GM23338 (cell line): Measurements from ENCODE around the gene SNRNP25. TPM values are rescaled to one million over a fixed set of nuclear protein-coding genes. Genes with fewer than 3 reads are reported as not detected.
A peak's percentile ranks its signal among the peaks of the same experiment; 100 is the strongest.
"Not testable (repeated sequence)": the region's sequence is repeated elsewhere in the genome, so short reads cannot be mapped to it uniquely, and the experiment has no call there.

Source experiments
- ATAC-seq: fragments of 200-7000 bp; cut with Tn5 transposase; 3 replicates; pipeline ENCODE4 v1.9.1; 2020
- DNase-seq: peaks from one replicate; pipeline ENCODE4 v3.0.0-alpha.2; 2015; ENCODE audit warnings: low spot score
- H2AFZ ChIP-seq: fragments of 200-600 bp; sonication (generic); 2 replicates; pipeline ENCODE4 v1.8.0; 2016; ENCODE audit warnings: antibody characterized with exemption, mild to moderate bottlenecking, moderate library complexity
- H3F3A ChIP-seq: fragments of 200-600 bp; sonication (generic); replicated peaks from 2 replicates; pipeline ENCODE4 v1.8.0; 2017; ENCODE audit warnings: antibody characterized with exemption, mixed run types, low read depth
- H3K27ac ChIP-seq: fragments of 200-600 bp; sonication (generic); 2 replicates; pipeline ENCODE4 v1.6.1; 2016; ENCODE audit warnings: low read depth
- H3K27me3 ChIP-seq: fragments of 200-600 bp; sonication (generic); 2 replicates; pipeline ENCODE4 v1.8.0; 2016; ENCODE audit warnings: mild to moderate bottlenecking, mixed run types, moderate library complexity; ENCODE audit not compliant: insufficient read depth
- H3K36me3 ChIP-seq: fragments of 200-600 bp; sonication (generic); 2 replicates; pipeline ENCODE4 v1.8.0; 2016; ENCODE audit warnings: mild to moderate bottlenecking; ENCODE audit not compliant: insufficient read depth
- H3K4me1 ChIP-seq: fragments of 200-600 bp; sonication (generic); 2 replicates; pipeline ENCODE4 v1.8.0; 2016; ENCODE audit warnings: mild to moderate bottlenecking, moderate library complexity; ENCODE audit not compliant: insufficient read depth
- H3K4me2 ChIP-seq: fragments of 200-600 bp; sonication (generic); 2 replicates; pipeline ENCODE4 v1.7.1; 2017; ENCODE audit warnings: mixed run types
- H3K4me3 ChIP-seq: fragments of 200-600 bp; sonication (generic); 2 replicates; pipeline ENCODE4 v1.6.1; 2016; ENCODE audit warnings: mixed run types
- H3K79me2 ChIP-seq: fragments of 200-600 bp; sonication (generic); replicated peaks from 2 replicates; pipeline ENCODE4 v1.8.0; 2017; ENCODE audit warnings: mild to moderate bottlenecking; ENCODE audit not compliant: insufficient read depth
- H3K9me2 ChIP-seq: fragments of 200-600 bp; sonication (generic); 2 replicates; pipeline ENCODE4 v1.8.0; 2017; ENCODE audit not compliant: insufficient read depth
- H4K20me1 ChIP-seq: fragments of 200-600 bp; sonication (generic); replicated peaks from 2 replicates; pipeline ENCODE4 v1.8.0; 2017; ENCODE audit warnings: mild to moderate bottlenecking; ENCODE audit not compliant: insufficient read depth
- H3K27ac Mint-ChIP-seq: 2 replicates; pipeline ENCODE4 v1.8.0; 2020; ENCODE audit warnings: inconsistent platforms, mild to moderate bottlenecking, moderate library complexity, mixed read lengths
- H3K27me3 Mint-ChIP-seq: 3 replicates; pipeline ENCODE4 v1.8.0; 2022; ENCODE audit warnings: low read depth, mild to moderate bottlenecking, moderate library complexity, mixed read lengths, inconsistent platforms; ENCODE audit not compliant: insufficient read depth, poor library complexity
- H3K36me3 Mint-ChIP-seq: 3 replicates; pipeline ENCODE4 v1.8.0; 2021; ENCODE audit warnings: low read depth, mild to moderate bottlenecking, inconsistent platforms, moderate library complexity, mixed read lengths
- H3K4me1 Mint-ChIP-seq: 3 replicates; pipeline ENCODE4 v1.8.0; 2020; ENCODE audit warnings: mild to moderate bottlenecking, inconsistent platforms, mixed read lengths
- H3K4me3 Mint-ChIP-seq: 3 replicates; pipeline ENCODE4 v1.8.0; 2021; ENCODE audit warnings: moderate library complexity, mild to moderate bottlenecking, inconsistent platforms, mixed read lengths
- H3K9me3 Mint-ChIP-seq: 3 replicates; pipeline ENCODE4 v1.8.0; 2020; ENCODE audit warnings: moderate library complexity, mild to moderate bottlenecking, inconsistent platforms, mixed read lengths
- CTCF ChIP-seq, 2 experiments: fragments of 200-600 bp in 1 of 2; sonication (generic) in 1 of 2; conservative IDR thresholded peaks; 2 replicates each; pipeline versions ENCODE4 v1.5.1 to v1.6.1; 2016 to 2017; ENCODE audit warnings: antibody characterized with exemption in 2 of 2, low read depth in 2 of 2, mild to moderate bottlenecking in 2 of 2, moderate library complexity in 1 of 2
- polyA plus RNA-seq: library from polyadenylated mRNA; unstranded; fragments of >200 nt; fragmentation: Nextera tagmentation; extraction: Ambion mirVana; gene quantifications from 2 replicates; pipeline ENCODE4 v1.2.1, GENCODE V29; 2016
- total RNA-seq: library from RNA; depleted of rRNA; stranded (reverse); fragments of >200 nt; shearing (Covaris generic); gene quantifications from 2 replicates; pipeline ENCODE4 v1.2.3, GENCODE V29; 2014

The SNRNP25 gene
- total and polyA plus RNA-seq, 2 experiments from 2014 or later: 34.4 to 79.5 TPM

- not testable (repeated sequence) for H3K4me3 Mint-ChIP-seq
These were observed 36.4 kb upstream of the SNRNP25 start for GRCh38 chr16:17062-17765.

GRCh38 chr16:20886-21285, 32.7 kb upstream of the SNRNP25 start:
- not testable (repeated sequence) for H3K9me2 ChIP-seq, DNase-seq, H3K4me2 ChIP-seq, H3K79me2 ChIP-seq, H3K4me1 ChIP-seq, H3F3A ChIP-seq, H3K36me3 Mint-ChIP-seq, H3K27me3 Mint-ChIP-seq, H3K27ac ChIP-seq, H3K4me1 Mint-ChIP-seq, H3K4me3 ChIP-seq, H2AFZ ChIP-seq, H3K36me3 ChIP-seq, H3K27me3 ChIP-seq, ATAC-seq, H4K20me1 ChIP-seq, H3K4me3 Mint-ChIP-seq, H3K27ac Mint-ChIP-seq
- peaks cover 17% of the 10 kb centered on the region for H3K9me3 Mint-ChIP-seq

More at GRCh38 chr16:17062-17765, 36.4 kb upstream of the SNRNP25 start:
- H3K9me2 ChIP-seq, H3K4me1 Mint-ChIP-seq, H3K27ac Mint-ChIP-seq, H3K27ac ChIP-seq, H3K36me3 Mint-ChIP-seq, H3K4me3 ChIP-seq, H2AFZ ChIP-seq, H3K27me3 ChIP-seq, H4K20me1 ChIP-seq, H3K4me1 ChIP-seq, H3K4me2 ChIP-seq, H3K27me3 Mint-ChIP-seq, H3K79me2 ChIP-seq, H3F3A ChIP-seq, ATAC-seq, H3K36me3 ChIP-seq: not testable (repeated sequence)
- TF ChIP-seq CTCF (conservative IDR thresholded peaks at IDR 0.05; ENCODE audit: low read depth in 2 of 2): peak in 1 of 2 experiments; percentile 31; a peak in 1 of 4 replicates
- H3K9me3 Mint-ChIP-seq: peaks cover 17% of the 10 kb centered on the region
- DNase-seq: peak; percentile 1

- not testable (repeated sequence) for H3K79me2 ChIP-seq, H3K4me3 ChIP-seq, H3K36me3 Mint-ChIP-seq, H3K9me2 ChIP-seq, H3K4me1 Mint-ChIP-seq, H3K27ac ChIP-seq, H2AFZ ChIP-seq, DNase-seq, H3K36me3 ChIP-seq, H4K20me1 ChIP-seq, H3K4me3 Mint-ChIP-seq, H3K4me1 ChIP-seq, H3F3A ChIP-seq, H3K4me2 ChIP-seq, H3K27ac Mint-ChIP-seq, H3K27me3 ChIP-seq, H3K27me3 Mint-ChIP-seq, ATAC-seq
- peaks cover 12% of the 10 kb centered on the region for H3K9me3 Mint-ChIP-seq
These were observed 29.5 kb upstream of the SNRNP25 start for GRCh38 chr16:24151-24550.

DNA sequence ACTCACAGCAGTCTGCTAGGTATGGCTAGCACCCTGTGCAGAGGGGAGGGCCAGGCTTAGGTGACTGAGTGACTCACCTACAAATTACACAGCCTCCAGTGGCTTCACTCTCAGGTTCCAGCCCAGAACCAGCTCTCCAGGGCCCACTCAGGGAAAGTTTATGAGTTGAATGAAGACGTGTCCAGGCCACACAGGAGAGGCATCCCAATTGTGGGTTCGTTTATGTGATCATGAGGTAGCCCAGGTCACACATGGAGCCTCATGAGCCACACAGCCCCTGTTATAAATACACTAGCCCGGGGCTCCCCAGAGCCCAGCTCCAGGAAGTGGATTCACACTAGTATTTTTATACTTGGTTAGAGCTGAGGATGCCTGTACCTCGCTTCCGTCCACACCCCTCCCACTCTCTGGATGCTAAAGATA, 27.7 kb upstream of the SNRNP25 start:
- H3K79me2 ChIP-seq, H3K4me1 ChIP-seq, H3K4me2 ChIP-seq, H2AFZ ChIP-seq, H3K36me3 Mint-ChIP-seq, H3K27me3 ChIP-seq, H3K9me3 Mint-ChIP-seq, H4K20me1 ChIP-seq, H3K4me3 ChIP-seq, H3K27ac Mint-ChIP-seq, H3K9me2 ChIP-seq, H3K4me3 Mint-ChIP-seq, ATAC-seq, H3K4me1 Mint-ChIP-seq, H3K27me3 Mint-ChIP-seq, H3K27ac ChIP-seq, DNase-seq, H3F3A ChIP-seq, H3K36me3 ChIP-seq: not testable (repeated sequence)

DNA sequence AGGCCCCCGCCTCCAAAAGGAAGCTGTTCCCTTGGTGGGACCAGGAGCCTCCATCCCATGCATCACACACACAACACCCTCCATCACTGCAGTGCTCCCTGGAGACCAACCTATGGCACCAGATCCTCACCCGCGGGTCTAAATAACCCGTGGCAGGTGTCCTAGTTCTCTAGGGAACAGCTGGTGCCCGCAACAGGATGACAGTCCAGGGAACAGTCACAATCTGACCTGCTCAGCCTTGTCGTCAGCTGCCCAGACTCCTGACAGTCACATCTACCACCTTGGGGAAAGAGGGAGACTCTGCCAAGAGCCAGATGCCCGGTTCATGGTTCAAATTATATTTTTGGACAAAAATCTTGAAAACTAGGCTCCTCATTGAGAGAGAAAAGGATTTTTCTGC, 23.0 kb upstream of the SNRNP25 start:
- H3K4me3 Mint-ChIP-seq: not testable (repeated sequence)

DNA sequence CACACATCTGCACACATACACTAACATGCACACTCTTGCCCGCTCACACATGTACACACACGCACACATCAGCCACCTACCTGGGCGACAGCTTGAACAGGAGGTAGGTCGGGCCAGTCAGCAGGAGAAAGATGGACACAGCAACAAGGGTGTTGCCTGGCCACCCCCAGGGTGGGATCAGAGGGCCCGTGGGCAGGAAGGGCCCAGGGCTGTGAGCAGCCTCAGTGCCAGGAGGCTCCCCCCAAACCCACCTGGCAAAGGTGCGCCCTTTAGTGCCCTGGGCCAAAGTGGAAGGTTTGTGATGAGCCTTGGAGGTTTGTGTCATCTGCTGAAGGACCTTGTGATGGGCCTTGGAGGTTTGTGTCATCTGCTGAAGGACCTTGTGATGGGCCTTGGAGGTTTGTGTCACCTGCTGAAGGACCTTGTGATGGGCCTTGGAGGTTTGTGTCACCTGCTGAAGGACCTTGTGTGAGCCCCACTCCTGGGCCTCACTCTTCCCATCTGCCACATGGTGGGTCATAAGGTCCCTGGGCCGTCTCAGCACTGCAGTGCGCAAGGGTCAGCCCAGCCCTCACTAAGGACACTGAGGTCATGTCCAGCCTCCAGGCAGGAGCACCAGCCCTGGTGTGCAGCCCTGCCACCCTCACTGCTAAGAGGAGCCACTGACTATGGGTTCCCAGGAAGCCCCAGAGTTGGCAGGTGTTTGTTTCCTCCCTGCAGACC, 20.3 kb upstream of the SNRNP25 start:
- not testable (repeated sequence) for H3K79me2 ChIP-seq, H4K20me1 ChIP-seq, H3F3A ChIP-seq, H3K27me3 ChIP-seq, H3K27ac Mint-ChIP-seq, H3K4me3 Mint-ChIP-seq, H3K4me2 ChIP-seq, H3K4me3 ChIP-seq, H3K4me1 Mint-ChIP-seq, H3K27me3 Mint-ChIP-seq, DNase-seq, H3K36me3 ChIP-seq, H3K9me3 Mint-ChIP-seq, H3K27ac ChIP-seq, H2AFZ ChIP-seq, H3K4me1 ChIP-seq, ATAC-seq, H3K9me2 ChIP-seq
- peaks cover 10% of the 10 kb centered on the region; the same call in 2 of the 3 replicates for H3K36me3 Mint-ChIP-seq

More for the DNA sequence above, 23.0 kb upstream of the SNRNP25 start:
- not testable (repeated sequence) for H3F3A ChIP-seq, H3K4me3 ChIP-seq, H4K20me1 ChIP-seq, ATAC-seq, H3K4me1 Mint-ChIP-seq, H3K36me3 Mint-ChIP-seq, DNase-seq, H3K27ac Mint-ChIP-seq, H3K79me2 ChIP-seq, H3K4me2 ChIP-seq, H2AFZ ChIP-seq, H3K9me2 ChIP-seq, H3K27me3 Mint-ChIP-seq, H3K27me3 ChIP-seq, H3K4me1 ChIP-seq, H3K9me3 Mint-ChIP-seq, H3K36me3 ChIP-seq, H3K27ac ChIP-seq
